HG02610 (cell line): Measurements from ENCODE around the gene CAVIN1.
"Not testable (repeated sequence)": the region's sequence is repeated elsewhere in the genome, so short reads cannot be mapped to it uniquely, and the experiment has no call there.

Experiments
- ATAC-seq: cut with Tn5 transposase; IDR thresholded peaks from one replicate; pipeline ENCODE4 v1.9.1; 2021; ENCODE audit warnings: mild to moderate bottlenecking, moderate library complexity; ENCODE audit not compliant: unreplicated experiment

Gene CAVIN1

GRCh38 chr17:42381898-42382297 lies 41.2 kb downstream of the CAVIN1 start:
- ATAC-seq: no peak

GRCh38 chr17:42380935-42381334 lies 42.1 kb downstream of the CAVIN1 start:
- no peak for ATAC-seq

- ATAC-seq: peak; percentile 37
These were observed 44.0 kb downstream of the CAVIN1 start for GRCh38 chr17:42378959-42379594.

GRCh38 chr17:42378359-42378958 lies 44.6 kb downstream of the CAVIN1 start:
- peak; percentile 35 for ATAC-seq

GRCh38 chr17:42373896-42374295 lies 49.2 kb downstream of the CAVIN1 start:
- no peak for ATAC-seq

GRCh38 chr17:42372142-42372541 lies 50.9 kb downstream of the CAVIN1 start:
- no peak for ATAC-seq

- not testable (repeated sequence) for ATAC-seq
These were observed 54.1 kb downstream of the CAVIN1 start for GRCh38 chr17:42368797-42369561.

- ATAC-seq: not testable (repeated sequence)
These were observed 54.7 kb downstream of the CAVIN1 start for GRCh38 chr17:42368310-42368709.

- ATAC-seq: not testable (repeated sequence)
These were observed 56.7 kb downstream of the CAVIN1 start for GRCh38 chr17:42366176-42367023.

- no peak for ATAC-seq
These were observed 57.9 kb downstream of the CAVIN1 start for GRCh38 chr17:42365136-42365535.

GRCh38 chr17:42363767-42364585 lies 59.1 kb downstream of the CAVIN1 start:
- no peak for ATAC-seq

GRCh38 chr17:42363231-42363630 lies 59.8 kb downstream of the CAVIN1 start:
- no peak for ATAC-seq

- ATAC-seq: no peak
These were observed 60.7 kb downstream of the CAVIN1 start for GRCh38 chr17:42362245-42362961.

GRCh38 chr17:42361781-42362186 lies 61.3 kb downstream of the CAVIN1 start:
- ATAC-seq: no peak

GRCh38 chr17:42360388-42360787 lies 62.7 kb downstream of the CAVIN1 start:
- not testable (repeated sequence) for ATAC-seq

- no peak for ATAC-seq
These were observed 63.9 kb downstream of the CAVIN1 start for GRCh38 chr17:42359133-42359532.

- no peak for ATAC-seq
These were observed 64.6 kb downstream of the CAVIN1 start for GRCh38 chr17:42358434-42358833.

- no peak for ATAC-seq
These were observed 67.9 kb downstream of the CAVIN1 start for GRCh38 chr17:42354956-42355843.
